ENCODE measurements around the gene LRRC45.
A peak's percentile ranks its signal among the peaks of the same experiment; 100 is the strongest.

Gene LRRC45

DNA sequence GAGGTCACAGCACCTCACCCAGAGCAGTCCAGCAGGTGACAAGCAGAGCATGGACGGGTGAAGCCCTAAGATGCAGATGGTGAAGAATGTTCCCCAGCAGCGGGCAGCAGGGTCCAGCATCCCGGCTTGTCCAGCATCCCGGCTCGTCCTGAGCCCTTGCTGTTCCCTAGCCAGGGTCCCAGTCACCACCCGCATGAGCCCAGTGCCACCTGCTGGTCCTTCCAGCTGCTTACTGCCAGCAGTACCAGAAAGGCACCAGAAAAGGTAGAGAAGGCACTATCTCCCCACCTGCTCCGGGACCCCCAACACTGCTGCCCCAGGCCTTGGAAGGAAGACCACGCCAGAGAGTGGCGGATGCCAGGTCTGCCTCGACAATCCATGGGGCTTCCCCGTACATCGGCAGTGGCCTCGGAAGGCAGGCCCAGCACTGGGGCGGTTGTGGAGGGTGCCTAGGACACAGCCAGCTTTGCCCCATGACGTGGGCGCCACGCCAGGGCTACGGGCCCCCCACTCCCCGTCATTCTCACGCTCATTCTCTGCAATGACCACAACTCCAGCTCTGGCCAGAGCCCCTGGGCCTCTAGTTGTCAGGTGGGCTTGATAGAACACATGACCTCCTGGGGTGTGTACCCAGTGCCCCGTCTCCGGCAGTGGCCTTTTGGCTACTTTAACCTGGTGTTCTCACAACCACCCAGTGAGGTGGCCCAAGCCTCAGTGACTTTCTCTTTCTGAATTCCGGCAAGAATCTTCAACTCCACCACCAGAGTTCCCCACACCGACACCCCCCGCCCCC, 1.8 kb upstream of the LRRC45 start:
- peak overlapping the region; percentile 79 for H3K4me3 ChIP-seq (replicated peaks; ENCODE audit: low read depth, low read length)
- TF ChIP-seq, protein P1, sequence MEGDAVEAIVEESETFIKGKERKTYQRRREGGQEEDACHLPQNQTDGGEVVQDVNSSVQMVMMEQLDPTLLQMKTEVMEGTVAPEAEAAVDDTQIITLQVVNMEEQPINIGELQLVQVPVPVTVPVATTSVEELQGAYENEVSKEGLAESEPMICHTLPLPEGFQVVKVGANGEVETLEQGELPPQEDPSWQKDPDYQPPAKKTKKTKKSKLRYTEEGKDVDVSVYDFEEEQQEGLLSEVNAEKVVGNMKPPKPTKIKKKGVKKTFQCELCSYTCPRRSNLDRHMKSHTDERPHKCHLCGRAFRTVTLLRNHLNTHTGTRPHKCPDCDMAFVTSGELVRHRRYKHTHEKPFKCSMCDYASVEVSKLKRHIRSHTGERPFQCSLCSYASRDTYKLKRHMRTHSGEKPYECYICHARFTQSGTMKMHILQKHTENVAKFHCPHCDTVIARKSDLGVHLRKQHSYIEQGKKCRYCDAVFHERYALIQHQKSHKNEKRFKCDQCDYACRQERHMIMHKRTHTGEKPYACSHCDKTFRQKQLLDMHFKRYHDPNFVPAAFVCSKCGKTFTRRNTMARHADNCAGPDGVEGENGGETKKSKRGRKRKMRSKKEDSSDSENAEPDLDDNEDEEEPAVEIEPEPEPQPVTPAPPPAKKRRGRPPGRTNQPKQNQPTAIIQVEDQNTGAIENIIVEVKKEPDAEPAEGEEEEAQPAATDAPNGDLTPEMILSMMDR (IDR thresholded peaks at IDR 0.05; ENCODE audit: low read length, missing control alignments) = peak; percentile 85
- peak; percentile 83 for DNase-seq (ENCODE audit: low read depth)

DNA sequence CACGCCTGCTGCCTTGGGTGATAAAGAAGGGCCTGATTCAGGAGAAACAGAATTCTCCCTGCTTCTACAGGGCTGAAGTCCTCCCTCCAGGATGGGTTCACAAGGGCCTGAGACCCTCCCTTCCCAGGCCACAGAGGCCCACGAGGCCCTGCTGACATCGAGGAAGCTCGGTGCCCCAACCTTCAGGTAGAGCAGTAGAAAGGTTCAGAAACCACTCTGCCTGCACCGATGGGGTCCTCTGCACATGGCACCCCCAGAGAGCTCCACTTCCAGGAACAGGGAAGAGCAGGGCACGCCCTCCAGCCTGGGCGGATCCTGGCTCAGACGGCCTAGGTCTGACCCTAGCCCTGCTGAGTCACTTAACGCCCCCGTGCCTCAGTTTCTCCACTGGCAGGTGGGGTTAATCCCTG, 1.2 kb upstream of the LRRC45 start:
- peak overlapping the region; percentile 79 for H3K4me3 ChIP-seq (replicated peaks; ENCODE audit: low read depth, low read length)
- DNase-seq (ENCODE audit: low read depth) = no peak
- TF ChIP-seq, protein P1 (IDR thresholded peaks at IDR 0.05; ENCODE audit: low read length, missing control alignments) = no peak

DNA sequence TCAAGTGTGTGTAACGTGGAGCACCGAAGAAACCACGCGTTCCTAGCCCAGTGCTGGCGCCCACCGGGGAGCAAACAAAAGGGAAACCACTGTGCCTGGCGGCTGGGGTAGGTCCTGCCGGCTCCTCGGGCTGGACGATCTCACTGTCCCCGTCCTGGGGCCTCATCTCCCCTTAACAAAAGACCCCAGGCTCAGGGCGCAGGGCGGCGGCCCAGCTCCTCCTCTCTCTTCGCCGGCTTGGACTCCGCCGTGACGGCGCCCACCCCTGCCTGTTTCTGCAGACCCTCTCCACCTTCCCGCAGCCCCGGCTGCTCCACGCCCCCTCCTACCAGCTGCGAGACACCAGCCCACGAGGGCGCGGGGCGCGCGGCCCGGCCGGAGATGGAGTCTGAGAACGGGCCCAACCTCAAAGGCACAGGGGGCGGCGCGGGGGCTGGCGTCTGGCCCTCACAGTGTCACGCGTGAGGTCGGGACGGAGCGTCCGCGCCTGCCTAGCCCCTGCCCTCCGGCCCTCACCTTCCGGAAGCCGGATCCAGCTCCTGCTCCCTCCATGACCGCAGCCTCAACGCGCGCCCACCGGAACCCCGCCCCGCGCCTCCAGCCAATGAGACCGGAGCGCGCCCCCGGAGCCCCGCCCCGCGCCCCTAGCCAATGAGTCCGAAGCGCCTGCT, 660 bp upstream of the LRRC45 start, which contains the start of gene CENPX:
CENPX (minus strand) TSS at position 569 of the 671 bp plus-strand sequence; CDS start at position 552, 17 bp downstream.
- DNase-seq (ENCODE audit: low read depth) = no peak
- TF ChIP-seq, protein P1 (IDR thresholded peaks at IDR 0.05; ENCODE audit: low read length, missing control alignments) = no peak
- H3K4me3 ChIP-seq (replicated peaks; ENCODE audit: low read depth, low read length) = peak within 1 kb of the TSS; percentile 79

DNA sequence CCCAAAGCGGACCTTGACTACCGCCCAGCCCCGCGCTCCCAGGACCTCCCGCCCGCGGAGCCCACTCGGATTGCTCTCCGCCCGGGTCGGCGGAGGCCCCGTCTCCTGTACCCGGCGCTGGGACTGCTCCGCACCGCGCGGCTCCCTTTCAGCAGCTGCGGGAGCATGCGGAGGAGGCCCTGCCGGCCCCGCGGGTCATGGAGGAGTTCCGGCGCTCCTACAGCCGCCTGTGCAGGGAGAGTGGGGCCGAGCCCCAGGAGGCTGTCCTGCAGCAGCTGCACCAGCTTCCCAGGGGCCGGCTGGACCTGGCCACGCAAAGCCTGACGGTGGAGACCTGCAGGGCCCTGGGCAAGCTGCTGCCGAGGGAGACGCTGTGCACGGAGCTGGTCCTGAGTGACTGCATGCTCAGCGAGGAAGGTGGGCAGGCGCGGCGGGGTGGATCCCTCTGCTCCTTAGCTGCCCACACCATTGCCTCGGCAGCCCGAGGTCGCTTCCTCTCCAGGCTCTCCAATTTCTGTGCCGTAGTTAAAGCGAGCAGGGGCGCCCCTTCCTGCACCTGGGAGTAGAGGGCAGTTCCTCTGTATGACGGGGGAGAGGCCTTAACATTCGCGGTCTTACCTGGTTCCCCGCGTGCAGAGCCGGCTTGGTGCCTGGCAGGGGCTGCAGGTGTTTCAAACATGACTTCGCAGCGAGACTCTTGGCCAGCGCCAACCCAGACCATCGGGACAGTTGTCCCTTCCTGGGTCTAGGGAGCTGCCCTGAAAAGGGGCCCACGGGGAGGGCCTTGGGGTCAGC, 539 bp downstream of the LRRC45 start:
- peak overlapping the region; percentile 68 for H3K4me3 ChIP-seq (replicated peaks; ENCODE audit: low read depth, low read length)
- no peak for DNase-seq (ENCODE audit: low read depth)
- TF ChIP-seq, protein P1 (IDR thresholded peaks at IDR 0.05; ENCODE audit: low read length, missing control alignments) = no peak

DNA sequence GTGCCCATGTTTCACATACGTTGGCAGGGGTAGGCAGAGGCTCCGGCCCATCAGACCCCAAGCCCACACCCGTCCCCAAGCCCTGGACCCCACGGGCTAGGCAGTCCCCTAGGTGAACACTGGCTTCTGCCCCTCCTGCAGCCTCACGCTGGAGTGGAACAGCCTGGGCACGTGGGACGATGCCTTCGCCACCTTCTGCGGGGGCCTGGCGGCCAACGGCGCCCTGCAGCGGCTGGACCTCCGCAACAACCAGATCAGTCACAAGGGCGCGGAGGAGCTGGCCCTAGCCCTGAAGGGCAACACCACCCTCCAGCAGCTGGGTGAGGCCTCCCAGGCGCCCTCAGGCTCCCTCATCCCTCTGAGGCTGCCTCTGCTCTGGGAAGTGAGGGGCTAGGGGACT, 1.8 kb downstream of the LRRC45 start:
- H3K4me3 ChIP-seq (replicated peaks; ENCODE audit: low read depth, low read length) = no peak overlapping the region
- TF ChIP-seq, protein P1 (IDR thresholded peaks at IDR 0.05; ENCODE audit: low read length, missing control alignments) = no peak
- no peak for DNase-seq (ENCODE audit: low read depth)

DNA sequence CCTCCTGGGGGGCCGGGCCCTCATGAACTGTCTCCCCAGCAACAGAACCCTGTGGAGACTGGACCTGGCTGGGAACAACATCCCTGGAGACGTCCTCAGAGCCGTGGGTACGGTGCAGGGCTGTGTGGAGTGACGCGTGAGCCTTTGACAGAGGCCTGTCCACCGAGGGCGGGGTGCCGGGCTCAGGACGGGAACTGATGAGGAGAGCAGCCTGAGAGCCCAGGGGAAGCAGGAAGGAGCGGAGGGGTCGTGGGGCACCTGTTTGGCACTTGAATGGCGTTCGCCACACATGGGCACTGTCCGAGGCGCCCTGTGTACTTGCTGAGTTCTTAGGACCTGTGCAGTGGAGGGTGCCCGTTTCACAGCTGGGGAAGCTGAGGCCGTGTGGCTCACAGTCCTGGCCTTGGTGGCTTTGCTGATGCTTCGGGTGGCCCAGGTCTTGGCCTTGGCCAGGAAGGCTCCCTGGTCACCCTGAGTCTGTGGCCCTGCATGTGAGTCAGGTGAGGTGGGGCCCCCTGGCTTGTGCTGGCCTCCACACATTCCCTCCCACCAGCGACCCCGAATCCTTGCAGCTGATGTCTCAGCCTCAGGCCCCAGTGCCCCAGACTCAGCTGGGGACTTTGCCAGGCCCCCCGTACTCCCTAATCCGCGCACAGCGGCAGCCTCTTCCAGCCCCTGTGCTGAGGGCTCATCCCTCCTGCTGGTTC, 2.4 kb downstream of the LRRC45 start:
- H3K4me3 ChIP-seq (replicated peaks; ENCODE audit: low read depth, low read length) = no peak overlapping the region
- TF ChIP-seq, protein P1 (IDR thresholded peaks at IDR 0.05; ENCODE audit: low read length, missing control alignments) = no peak

More for the DNA sequence above, 2.4 kb downstream of the LRRC45 start:
- no peak for DNase-seq (ENCODE audit: low read depth)
